ENCODE measurements around the gene POGZ.

The POGZ gene

GRCh38 chr1:151491641-151492040 lies 32.3 kb upstream of the POGZ start:
- no peak for TF ChIP-seq CTCF (conservative IDR thresholded peaks at IDR 0.05)
- peak overlapping the region; percentile 10; the same call in 1 of the 2 replicates for H3K27ac ChIP-seq

DNA sequence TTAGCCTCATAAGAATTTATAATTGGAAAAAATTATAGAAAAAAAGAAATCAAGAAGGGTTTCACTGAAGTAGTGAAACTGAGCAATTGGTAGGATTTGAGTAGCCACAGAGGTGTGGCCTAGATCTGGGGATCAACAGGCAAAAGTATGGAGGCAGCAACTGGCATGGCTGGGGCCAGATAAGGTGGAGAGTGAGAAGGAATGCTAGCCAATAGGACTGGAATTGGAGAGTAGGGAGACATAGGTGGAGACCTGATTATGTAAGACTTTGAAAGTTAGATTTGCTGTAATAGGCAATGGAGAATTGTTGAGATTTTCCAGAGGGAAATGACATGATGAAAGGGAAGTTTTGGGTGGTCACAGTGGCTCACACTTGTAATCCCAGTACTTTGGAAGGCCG lies 27.3 kb upstream of the POGZ start:
- no peak overlapping the region for H3K27ac ChIP-seq
- TF ChIP-seq CTCF (conservative IDR thresholded peaks at IDR 0.05), result no peak

DNA sequence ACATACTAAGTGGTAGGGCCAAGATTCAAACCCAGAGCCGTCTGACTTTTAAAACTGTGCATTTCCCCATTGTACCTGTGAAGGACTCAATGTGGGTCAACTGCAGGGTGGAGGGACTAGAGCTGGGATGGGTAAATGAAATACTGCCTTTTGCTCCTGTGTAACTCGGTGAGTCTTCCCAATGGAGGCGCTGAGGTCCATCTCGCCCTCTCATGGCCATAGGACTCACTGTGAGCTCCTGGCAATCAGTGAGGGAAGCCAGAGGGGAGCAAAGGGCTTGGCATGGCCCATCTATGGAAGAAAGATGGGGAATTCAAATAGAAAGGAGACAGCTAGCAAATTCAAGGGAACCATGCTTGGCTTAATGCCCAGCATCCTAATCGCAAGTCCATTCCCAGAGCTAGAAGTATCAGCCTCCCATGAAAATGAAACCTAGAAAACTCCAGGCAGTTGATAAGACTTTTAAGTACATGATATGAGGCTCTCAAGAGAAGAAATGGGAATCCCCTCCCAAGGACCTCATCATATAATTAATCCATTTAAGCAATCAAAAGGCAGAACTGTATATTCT lies 26.5 kb upstream of the POGZ start:
- no peak overlapping the region for H3K27ac ChIP-seq
- TF ChIP-seq CTCF (conservative IDR thresholded peaks at IDR 0.05), result no peak

- no peak for TF ChIP-seq CTCF (conservative IDR thresholded peaks at IDR 0.05)
- no peak overlapping the region for H3K27ac ChIP-seq
Observed at GRCh38 chr1:151482017-151482416, 22.7 kb upstream of the POGZ start.

GRCh38 chr1:151479462-151479861 lies 20.2 kb upstream of the POGZ start:
- no peak for TF ChIP-seq CTCF (conservative IDR thresholded peaks at IDR 0.05)
- no peak overlapping the region for H3K27ac ChIP-seq

- H3K27ac ChIP-seq, result 0 out of 2 replicates have a peak overlapping the region, but pooled peaks have one; percentile 10
- TF ChIP-seq CTCF (conservative IDR thresholded peaks at IDR 0.05), result no peak
Observed at GRCh38 chr1:151478923-151479322, 19.6 kb upstream of the POGZ start.

- TF ChIP-seq CTCF (conservative IDR thresholded peaks at IDR 0.05), result no peak
- peak overlapping the region; percentile 10; the same call in 1 of the 2 replicates for H3K27ac ChIP-seq
Observed at GRCh38 chr1:151478140-151478812, 19.0 kb upstream of the POGZ start.
